SK-N-SH treated with all-trans-retinoic acid at 6 μM for 48 hours (cell line): ENCODE data around the gene CGRRF1.

Experiments used
- ZFP3 ChIP-seq: fragments of 250-450 bp; sonication (Bioruptor Pico); IDR thresholded peaks from 2 replicates; pipeline ENCODE4 v1.5.0; 2020; ENCODE audit warnings: mild to moderate bottlenecking, moderate library complexity
- ZNF565 ChIP-seq: fragments of 450-650 bp; formaldehyde crosslinking; conservative IDR thresholded peaks from 2 replicates; pipeline ENCODE4 v1.5.0; 2020; ENCODE audit warnings: low read depth, mild to moderate bottlenecking, moderate library complexity

DNA sequence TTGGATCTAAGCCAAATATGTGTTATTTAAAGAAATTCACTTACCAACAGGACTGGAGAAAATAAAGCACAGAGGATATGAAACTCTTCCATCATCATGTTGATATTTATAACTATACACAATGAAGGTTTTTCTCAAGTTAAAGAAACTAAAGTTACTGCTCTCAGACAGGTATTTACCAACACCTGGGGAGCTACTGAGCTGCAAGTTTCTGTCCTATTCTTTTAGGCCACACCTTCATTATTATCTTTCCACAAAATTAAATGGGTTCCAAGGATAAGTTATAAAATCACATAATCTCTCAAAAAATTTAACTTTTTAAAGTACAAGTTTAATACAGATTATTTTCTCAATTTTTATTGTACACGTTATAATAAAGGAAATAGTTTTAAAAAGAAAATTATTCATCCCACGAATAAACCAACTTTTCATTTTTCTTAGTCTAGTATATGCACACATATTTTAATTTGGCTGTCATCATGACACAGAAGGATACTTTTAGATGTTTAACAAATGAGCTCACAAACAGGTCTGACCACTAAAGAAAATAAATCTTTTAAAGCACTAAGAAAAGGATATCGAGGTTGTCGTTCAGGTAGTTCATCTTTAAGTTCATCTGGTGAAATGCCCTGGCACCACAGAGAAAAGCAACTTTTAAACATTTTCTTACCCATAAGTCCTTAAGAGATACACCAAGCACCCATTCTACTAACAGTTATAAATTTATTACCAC, 28.7 kb upstream of the CGRRF1 start:
- TF ChIP-seq ZFP3 (no peak), ZNF565 (no peak)
